ENCODE data around the gene MTA3.
"Not testable (repeated sequence)": the region's sequence is repeated elsewhere in the genome, so short reads cannot be mapped to it uniquely, and the experiment has no call there.

Gene MTA3

GRCh38 chr2:42581257-42581656 lies 12.8 kb downstream of the MTA3 start:
- H3K4me2 ChIP-seq = no peak overlapping the region
- no peaks in the 10 kb centered on the region for H3K4me1 ChIP-seq (ENCODE audit: low read depth, poor library complexity, severe bottlenecking)
- H3K36me3 ChIP-seq (ENCODE audit: insufficient read depth) = peaks cover 5% of the 10 kb centered on the region; the same call in 1 of the 2 replicates
- no peak overlapping the region for H3K4me3 ChIP-seq (IDR thresholded peaks at IDR 0.05; ENCODE audit: insufficient read depth, low read depth, low read length)
- H3K27ac ChIP-seq = no peak overlapping the region
- TF ChIP-seq CTCF (conservative IDR thresholded peaks at IDR 0.05; ENCODE audit: low read depth, low read length) = no peak
- H4K20me1 ChIP-seq (ENCODE audit: insufficient read depth) = no peaks in the 10 kb centered on the region
- H3K79me2 ChIP-seq (ENCODE audit: insufficient read depth, low read depth) = 0 out of 2 replicates have a peak, but pooled peaks cover 7% of the 10 kb centered on the region
- H3K27me3 ChIP-seq (ENCODE audit: insufficient read depth, low read depth) = no peaks in the 10 kb centered on the region
- no peak overlapping the region for H2AFZ ChIP-seq (ENCODE audit: low read depth)
- H3K9ac ChIP-seq = no peak overlapping the region

GRCh38 chr2:42584628-42585027 lies 16.2 kb downstream of the MTA3 start:
- not testable (repeated sequence) for H3K9ac ChIP-seq; H3K4me1 ChIP-seq (ENCODE audit: low read depth, poor library complexity, severe bottlenecking); H4K20me1 ChIP-seq (ENCODE audit: insufficient read depth); H3K4me3 ChIP-seq (IDR thresholded peaks at IDR 0.05; ENCODE audit: insufficient read depth, low read depth, low read length); H3K36me3 ChIP-seq (ENCODE audit: insufficient read depth); H3K79me2 ChIP-seq (ENCODE audit: insufficient read depth, low read depth); H2AFZ ChIP-seq (ENCODE audit: low read depth); H3K4me2 ChIP-seq; H3K27me3 ChIP-seq (ENCODE audit: insufficient read depth, low read depth); H3K27ac ChIP-seq

- no peaks in the 10 kb centered on the region for H3K4me1 ChIP-seq (ENCODE audit: low read depth, poor library complexity, severe bottlenecking)
- H3K9ac ChIP-seq = no peak overlapping the region
- H4K20me1 ChIP-seq (ENCODE audit: insufficient read depth) = no peaks in the 10 kb centered on the region
- H3K79me2 ChIP-seq (ENCODE audit: insufficient read depth, low read depth) = 0 out of 2 replicates have a peak, but pooled peaks cover 7% of the 10 kb centered on the region
- H3K4me2 ChIP-seq = no peak overlapping the region
- no peak overlapping the region for H2AFZ ChIP-seq (ENCODE audit: low read depth)
- no peaks in the 10 kb centered on the region for H3K27me3 ChIP-seq (ENCODE audit: insufficient read depth, low read depth)
- H3K4me3 ChIP-seq (IDR thresholded peaks at IDR 0.05; ENCODE audit: insufficient read depth, low read depth, low read length) = no peak overlapping the region
- no peak overlapping the region for H3K27ac ChIP-seq
- 0 out of 2 replicates have a peak, but pooled peaks cover 5% of the 10 kb centered on the region for H3K36me3 ChIP-seq (ENCODE audit: insufficient read depth)
- no peak for TF ChIP-seq CTCF (conservative IDR thresholded peaks at IDR 0.05; ENCODE audit: low read depth, low read length)
Observed at GRCh38 chr2:42585779-42586178, 17.3 kb downstream of the MTA3 start.

- no peaks in the 10 kb centered on the region for H3K4me1 ChIP-seq (ENCODE audit: low read depth, poor library complexity, severe bottlenecking)
- H3K9ac ChIP-seq = no peak overlapping the region
- H3K36me3 ChIP-seq (ENCODE audit: insufficient read depth) = 0 out of 2 replicates have a peak, but pooled peaks cover 5% of the 10 kb centered on the region
- no peak overlapping the region for H3K4me2 ChIP-seq
- H3K4me3 ChIP-seq (IDR thresholded peaks at IDR 0.05; ENCODE audit: insufficient read depth, low read depth, low read length) = no peak overlapping the region
- H4K20me1 ChIP-seq (ENCODE audit: insufficient read depth) = no peaks in the 10 kb centered on the region
- no peak for TF ChIP-seq CTCF (conservative IDR thresholded peaks at IDR 0.05; ENCODE audit: low read depth, low read length)
- no peaks in the 10 kb centered on the region for H3K27me3 ChIP-seq (ENCODE audit: insufficient read depth, low read depth)
- 0 out of 2 replicates have a peak, but pooled peaks cover 7% of the 10 kb centered on the region for H3K79me2 ChIP-seq (ENCODE audit: insufficient read depth, low read depth)
- H3K27ac ChIP-seq = no peak overlapping the region
- no peak overlapping the region for H2AFZ ChIP-seq (ENCODE audit: low read depth)
Observed at GRCh38 chr2:42587526-42588117, 19.2 kb downstream of the MTA3 start.

- H3K27ac ChIP-seq = no peak overlapping the region
- H3K27me3 ChIP-seq (ENCODE audit: insufficient read depth, low read depth) = no peaks in the 10 kb centered on the region
- 0 out of 2 replicates have a peak, but pooled peaks cover 7% of the 10 kb centered on the region for H3K79me2 ChIP-seq (ENCODE audit: insufficient read depth, low read depth)
- no peaks in the 10 kb centered on the region for H4K20me1 ChIP-seq (ENCODE audit: insufficient read depth)
- H3K4me3 ChIP-seq (IDR thresholded peaks at IDR 0.05; ENCODE audit: insufficient read depth, low read depth, low read length) = no peak overlapping the region
- H3K4me1 ChIP-seq (ENCODE audit: low read depth, poor library complexity, severe bottlenecking) = no peaks in the 10 kb centered on the region
- H3K9ac ChIP-seq = no peak overlapping the region
- H3K36me3 ChIP-seq (ENCODE audit: insufficient read depth) = 0 out of 2 replicates have a peak, but pooled peaks cover 5% of the 10 kb centered on the region
- TF ChIP-seq CTCF (conservative IDR thresholded peaks at IDR 0.05; ENCODE audit: low read depth, low read length) = no peak
- H2AFZ ChIP-seq (ENCODE audit: low read depth) = no peak overlapping the region
- H3K4me2 ChIP-seq = no peak overlapping the region
Observed at GRCh38 chr2:42588121-42588520, 19.7 kb downstream of the MTA3 start.
